Tibial nerve (tissue), 4 donors: ENCODE data around the gene SPRR5.

ENCODE experiments used
- EP300 ChIP-seq, 2 donors: sonication (generic); formaldehyde crosslinking; IDR thresholded peaks; one replicate each; pipeline ENCODE4 v1.6.1; 2017; ENCODE audit warnings: antibody characterized with exemption in 2 of 2, mild to moderate bottlenecking in 1 of 2
- POLR2A ChIP-seq, 2 donors: fragments of 450-650 bp; IDR thresholded peaks; one replicate each; pipeline ENCODE4 v1.6.1; 2017; ENCODE audit warnings: antibody characterized with exemption in 2 of 2, mild to moderate bottlenecking in 2 of 2, moderate library complexity in 2 of 2
- TF ChIP-seq, protein P1 (sequence below), 5 experiments: fragments of 200-600 bp in 3 of 5; fragments of 450-650 bp in 2 of 5; sonication (generic) in 3 of 5; IDR thresholded peaks; one replicate each; pipeline ENCODE4 v1.5.1; 2016 to 2019; ENCODE audit warnings: antibody characterized with exemption in 5 of 5, mild to moderate bottlenecking in 3 of 5, moderate library complexity in 2 of 5

- TF ChIP-seq POLR2A (IDR thresholded peaks at IDR 0.05) (no peak), EP300 (IDR thresholded peaks at IDR 0.05) (no peak)
- TF ChIP-seq, protein P1, sequence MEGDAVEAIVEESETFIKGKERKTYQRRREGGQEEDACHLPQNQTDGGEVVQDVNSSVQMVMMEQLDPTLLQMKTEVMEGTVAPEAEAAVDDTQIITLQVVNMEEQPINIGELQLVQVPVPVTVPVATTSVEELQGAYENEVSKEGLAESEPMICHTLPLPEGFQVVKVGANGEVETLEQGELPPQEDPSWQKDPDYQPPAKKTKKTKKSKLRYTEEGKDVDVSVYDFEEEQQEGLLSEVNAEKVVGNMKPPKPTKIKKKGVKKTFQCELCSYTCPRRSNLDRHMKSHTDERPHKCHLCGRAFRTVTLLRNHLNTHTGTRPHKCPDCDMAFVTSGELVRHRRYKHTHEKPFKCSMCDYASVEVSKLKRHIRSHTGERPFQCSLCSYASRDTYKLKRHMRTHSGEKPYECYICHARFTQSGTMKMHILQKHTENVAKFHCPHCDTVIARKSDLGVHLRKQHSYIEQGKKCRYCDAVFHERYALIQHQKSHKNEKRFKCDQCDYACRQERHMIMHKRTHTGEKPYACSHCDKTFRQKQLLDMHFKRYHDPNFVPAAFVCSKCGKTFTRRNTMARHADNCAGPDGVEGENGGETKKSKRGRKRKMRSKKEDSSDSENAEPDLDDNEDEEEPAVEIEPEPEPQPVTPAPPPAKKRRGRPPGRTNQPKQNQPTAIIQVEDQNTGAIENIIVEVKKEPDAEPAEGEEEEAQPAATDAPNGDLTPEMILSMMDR (IDR thresholded peaks at IDR 0.05) = no peak
Measured at GRCh38 chr1:152983743-152984142, 36.7 kb downstream of the SPRR5 start, which contains the start of gene SPRR1A.
